Heart left ventricle (tissue), 13 donors: ENCODE data around the gene SEC23IP.

Experiments
- CTCF ChIP-seq, 12 donors: fragments of 200-600 bp; sonication (generic) in 4 of 12; IDR thresholded peaks; one replicate each; pipeline versions ENCODE4 v1.5.0 to v1.8.0; 2018 to 2022; ENCODE audit warnings: antibody characterized with exemption in 12 of 12, mild to moderate bottlenecking in 5 of 12
- POLR2A ChIP-seq, 2 donors: fragments of 450-650 bp; IDR thresholded peaks; one replicate each; pipeline ENCODE4 v1.6.1; 2017; ENCODE audit warnings: antibody characterized with exemption in 2 of 2, mild to moderate bottlenecking in 2 of 2, moderate library complexity in 2 of 2
- donor health status: ischemic (EF 13 %, LVEDD 7.1; RV severe dilation, severe dysfunction).
- donor health status: DM: no; HTN: yes; CAD: no.
- donor health status: DM: no; HTN: no; CAD: no.
- donor health status: ischemic (EF 25% LVEDD 6.9; RV normal size, moderate dysfunction).
- donor health status: ischemic (EF 25% LVEDD 5.7; RV mildly dilated, moderate dysfunction).
- donor health status: ischemic (EF 35%, LVEDD 5.7; RV mildly dilated, moderate dysfunction).
- donor health status: nonischemic (EF 11% LVEDD 7.7; RV severe dilation, severe dysfunction).
- donor health status: DM: yes; HTN: yes; CAD: no.
- donor health status: PGD.
- donor health status: ischemic (EF 29% LVEDD 5.4; RV normal size, mild dysfunction).
- donor health status: nonischemic (EF 23%, LVEDD 6.1; RV moderate dilation, normal function).

GRCh38 chr10:119903946-119904666, 11.6 kb downstream of the SEC23IP start:
- TF ChIP-seq CTCF (IDR thresholded peaks at IDR 0.05): no peak
- no peak for TF ChIP-seq POLR2A (IDR thresholded peaks at IDR 0.05)
